Fibroblast of the aortic adventitia (primary cell): ENCODE results near the gene ERI2. TPM values are rescaled to one million over a fixed set of nuclear protein-coding genes. Genes with fewer than 3 reads are reported as not detected.

ENCODE experiments used
- DNase-seq: peaks from one replicate; pipeline ENCODE4 v3.0.0-alpha.2; 2010; ENCODE audit warnings: low read depth
- H3K4me3 ChIP-seq: 2 replicates; pipeline ENCODE4 v1.5.1; 2011; ENCODE audit warnings: low read depth, mild to moderate bottlenecking, control low read depth, low read length, moderate library complexity
- CTCF ChIP-seq: IDR thresholded peaks from 2 replicates; pipeline ENCODE4 v1.5.1; 2011; ENCODE audit warnings: mild to moderate bottlenecking, low read length, control low read depth, inconsistent platforms; ENCODE audit not compliant: insufficient read depth
- small RNA-seq: library from RNA; depleted of rRNA; stranded (forward); fragments of <200 nt; gene quantifications from one replicate; pipeline ENCODE3, GENCODE V24; 2012
- total RNA-seq: library from RNA; depleted of rRNA; stranded (reverse); fragments of >200 nt; gene quantifications from 2 replicates; pipeline ENCODE4 v1.2.3, GENCODE V29; 2012; ENCODE audit warnings: low replicate concordance

ERI2 gene
- total RNA-seq, 1 donor: 32.7 TPM

GRCh38 chr16:20747030-20747816, 59.0 kb downstream of the ERI2 start:
- no peak for DNase-seq
- TF ChIP-seq CTCF: no peak
- H3K4me3 ChIP-seq: no peak overlapping the region

DNA sequence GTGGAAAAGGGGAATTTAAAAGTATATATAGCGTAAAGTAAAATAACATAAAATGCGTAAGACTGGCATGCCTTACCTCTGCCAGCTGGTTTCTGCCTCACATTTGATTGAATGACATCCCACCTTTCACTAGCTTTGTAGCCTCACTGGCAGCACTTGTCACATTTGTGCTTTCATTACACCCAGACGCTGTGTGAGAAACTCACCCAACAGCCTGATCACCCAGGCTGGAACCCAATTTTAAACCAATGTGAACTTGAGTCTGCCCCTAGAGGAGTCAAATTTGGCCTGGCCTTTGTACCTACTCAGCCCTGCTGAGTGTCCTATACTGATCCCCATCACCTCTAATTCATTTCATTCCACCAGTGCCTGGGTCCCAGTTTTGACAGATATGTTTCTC, 59.8 kb downstream of the ERI2 start:
- no peak for DNase-seq
- TF ChIP-seq CTCF: no peak
- no peak overlapping the region for H3K4me3 ChIP-seq

Small RNA genes within 50 kb of the gene (small RNA-seq; reads per million reads assigned to genes)
- gene RF00618: not detected
- gene RNU6-944P: not detected

Other genes starting within 250 kb of the ERI2 start
- gene ACSM2B, start 230.1 kb downstream of the ERI2 start, total RNA-seq: 0.49 TPM in 1 of 2 replicates, not detected in the other
- gene ACSM1, start 108.8 kb downstream of the ERI2 start, total RNA-seq: not detected in 2 replicates
- 17.3 and 58.2 TPM in 2 replicates for gene THUMPD1, start 64.7 kb downstream of the ERI2 start, total RNA-seq
- gene ACSM3, start 42.5 kb downstream of the ERI2 start, total RNA-seq: 0.27 and 0.65 TPM in 2 replicates
- 5.2 and 12.4 TPM in 2 replicates for gene REXO5, start 55 bp upstream of the ERI2 start, total RNA-seq
- gene DCUN1D3, start 93.9 kb upstream of the ERI2 start, total RNA-seq: 21.6 and 30.2 TPM in 2 replicates
- 31.6 and 49.8 TPM in 2 replicates for gene LYRM1, start 94.3 kb upstream of the ERI2 start, total RNA-seq